Measurements from ENCODE around the gene CPNE7. TPM values are rescaled to one million over a fixed set of nuclear protein-coding genes. Genes with fewer than 3 reads are reported as not detected.
A peak's percentile ranks its signal among the peaks of the same experiment; 100 is the strongest.

Gene CPNE7
- total RNA-seq, 2 donors from 2014 or later = 0.18 to 8.9 TPM

DNA sequence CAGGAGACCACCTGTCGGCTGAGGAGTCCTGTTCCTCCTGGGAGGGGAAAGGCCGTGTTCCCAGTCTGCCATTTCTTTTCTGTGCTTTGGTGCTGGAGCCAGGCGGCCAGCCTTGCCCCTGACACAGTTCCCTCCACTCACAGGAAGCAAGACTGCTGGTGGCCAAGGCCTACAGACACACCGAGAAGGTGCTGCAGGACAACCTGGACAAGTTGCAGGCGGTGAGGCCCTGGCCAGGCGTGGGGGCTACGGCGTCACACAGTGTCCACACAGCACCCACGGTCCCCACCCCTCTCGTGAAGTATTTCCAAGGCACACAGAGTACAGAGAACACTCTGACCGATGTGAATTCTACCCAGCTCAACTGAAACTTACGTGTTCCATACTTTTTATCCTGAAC is 21.2 kb upstream of the CPNE7 start:
- TF ChIP-seq POLR2A (IDR thresholded peaks at IDR 0.05) (no peak), POLR2AphosphoS5 (IDR thresholded peaks at IDR 0.05) (no peak)
- TF ChIP-seq, protein P1, sequence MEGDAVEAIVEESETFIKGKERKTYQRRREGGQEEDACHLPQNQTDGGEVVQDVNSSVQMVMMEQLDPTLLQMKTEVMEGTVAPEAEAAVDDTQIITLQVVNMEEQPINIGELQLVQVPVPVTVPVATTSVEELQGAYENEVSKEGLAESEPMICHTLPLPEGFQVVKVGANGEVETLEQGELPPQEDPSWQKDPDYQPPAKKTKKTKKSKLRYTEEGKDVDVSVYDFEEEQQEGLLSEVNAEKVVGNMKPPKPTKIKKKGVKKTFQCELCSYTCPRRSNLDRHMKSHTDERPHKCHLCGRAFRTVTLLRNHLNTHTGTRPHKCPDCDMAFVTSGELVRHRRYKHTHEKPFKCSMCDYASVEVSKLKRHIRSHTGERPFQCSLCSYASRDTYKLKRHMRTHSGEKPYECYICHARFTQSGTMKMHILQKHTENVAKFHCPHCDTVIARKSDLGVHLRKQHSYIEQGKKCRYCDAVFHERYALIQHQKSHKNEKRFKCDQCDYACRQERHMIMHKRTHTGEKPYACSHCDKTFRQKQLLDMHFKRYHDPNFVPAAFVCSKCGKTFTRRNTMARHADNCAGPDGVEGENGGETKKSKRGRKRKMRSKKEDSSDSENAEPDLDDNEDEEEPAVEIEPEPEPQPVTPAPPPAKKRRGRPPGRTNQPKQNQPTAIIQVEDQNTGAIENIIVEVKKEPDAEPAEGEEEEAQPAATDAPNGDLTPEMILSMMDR (IDR thresholded peaks at IDR 0.05) = no peak
- intact Hi-C loops (cut with DNase I) = no loop called here
- H3K36me3 ChIP-seq = peaks cover 0 to 9% of the 10 kb centered on the region in 2 donors

DNA sequence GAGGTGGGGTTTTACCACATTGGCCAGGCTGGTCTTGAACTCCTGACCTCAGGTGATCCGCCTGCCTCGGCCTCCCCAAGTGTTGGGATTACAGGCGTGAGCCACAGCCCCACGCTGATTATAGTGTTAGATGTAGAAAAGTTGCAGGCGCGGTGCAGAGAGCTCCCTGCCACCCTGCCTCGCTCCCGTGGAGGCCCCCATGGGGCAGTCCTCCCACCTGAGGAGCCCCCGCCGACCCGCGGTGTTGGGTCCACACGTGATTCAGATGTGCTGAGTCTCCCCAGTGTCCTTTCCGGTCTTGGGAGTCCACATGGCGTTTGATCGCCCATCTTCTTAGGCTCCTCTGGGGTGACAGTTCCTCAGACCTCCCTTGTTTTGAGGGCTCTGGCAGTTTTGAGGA is 20.3 kb upstream of the CPNE7 start:
- Histone ChIP-seq H3K36me3 (peaks cover 0 to 6% of the 10 kb centered on the region in 2 donors), H3K27ac (no peak overlapping the region)
- intact Hi-C loops (cut with DNase I) = no loop called here

More for the DNA sequence above, 21.2 kb upstream of the CPNE7 start:
- no peaks in the 10 kb centered on the region for H3K4me1 ChIP-seq (replicated peaks)
- no peak for DNase-seq (ENCODE audit: low spot score)
- 87% methylated on average over 12 of the region's 12 CpGs for WGBS
- no peak overlapping the region for H3K4me3 ChIP-seq
- H3K27ac ChIP-seq = no peak overlapping the region
- H3K27me3 ChIP-seq (replicated peaks; ENCODE audit: insufficient read depth) = no peaks in the 10 kb centered on the region
- H3K9me3 ChIP-seq = no peaks in the 10 kb centered on the region

DNA sequence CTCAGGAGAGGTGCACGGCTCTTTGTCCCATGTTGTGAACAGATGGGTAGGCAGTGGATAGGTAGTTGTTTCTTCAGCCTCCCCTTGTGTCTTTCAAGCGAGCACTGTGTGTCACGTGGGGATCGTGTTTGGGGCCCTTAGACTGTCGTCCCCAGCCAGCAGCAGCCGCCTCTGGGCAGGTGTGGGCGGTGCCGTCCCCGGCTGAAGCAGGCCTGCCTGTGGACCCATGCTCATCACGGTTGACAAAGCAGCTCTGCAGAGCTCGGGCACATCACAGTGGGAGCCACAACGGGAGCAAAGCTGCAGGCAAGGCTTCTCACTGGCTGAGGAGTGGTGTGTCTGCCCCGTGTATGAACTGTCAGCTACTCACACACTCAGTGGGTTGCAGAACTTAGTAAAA is 19.8 kb upstream of the CPNE7 start:
- Histone ChIP-seq H3K9me3 (no peaks in the 10 kb centered on the region), H3K4me3 (no peak overlapping the region), H3K27ac (no peak overlapping the region), H3K4me1 (replicated peaks) (no peaks in the 10 kb centered on the region), H3K36me3 (peaks cover 0 to 6% of the 10 kb centered on the region in 2 donors), H3K27me3 (replicated peaks; ENCODE audit: insufficient read depth) (no peaks in the 10 kb centered on the region)
- intact Hi-C loops (cut with DNase I) = no loop called here
- no peak for TF ChIP-seq POLR2AphosphoS5 (IDR thresholded peaks at IDR 0.05)
- TF ChIP-seq, protein P1 (IDR thresholded peaks at IDR 0.05) = no peak
- no peak for TF ChIP-seq POLR2A (IDR thresholded peaks at IDR 0.05)
- DNase-seq (ENCODE audit: low spot score) = no peak
- WGBS = 90% methylated on average over 6 of the region's 13 CpGs

More for the DNA sequence above, 20.3 kb upstream of the CPNE7 start:
- Histone ChIP-seq H3K4me1 (replicated peaks) (no peaks in the 10 kb centered on the region), H3K9me3 (no peaks in the 10 kb centered on the region), H3K4me3 (no peak overlapping the region), H3K27me3 (replicated peaks; ENCODE audit: insufficient read depth) (no peaks in the 10 kb centered on the region)
- DNase-seq (ENCODE audit: low spot score) = no peak
- TF ChIP-seq POLR2A (IDR thresholded peaks at IDR 0.05) (no peak), POLR2AphosphoS5 (IDR thresholded peaks at IDR 0.05) (no peak)
- TF ChIP-seq, protein P1 (IDR thresholded peaks at IDR 0.05) = no peak
- WGBS = 94% methylated on average over 16 of the region's 16 CpGs

DNA sequence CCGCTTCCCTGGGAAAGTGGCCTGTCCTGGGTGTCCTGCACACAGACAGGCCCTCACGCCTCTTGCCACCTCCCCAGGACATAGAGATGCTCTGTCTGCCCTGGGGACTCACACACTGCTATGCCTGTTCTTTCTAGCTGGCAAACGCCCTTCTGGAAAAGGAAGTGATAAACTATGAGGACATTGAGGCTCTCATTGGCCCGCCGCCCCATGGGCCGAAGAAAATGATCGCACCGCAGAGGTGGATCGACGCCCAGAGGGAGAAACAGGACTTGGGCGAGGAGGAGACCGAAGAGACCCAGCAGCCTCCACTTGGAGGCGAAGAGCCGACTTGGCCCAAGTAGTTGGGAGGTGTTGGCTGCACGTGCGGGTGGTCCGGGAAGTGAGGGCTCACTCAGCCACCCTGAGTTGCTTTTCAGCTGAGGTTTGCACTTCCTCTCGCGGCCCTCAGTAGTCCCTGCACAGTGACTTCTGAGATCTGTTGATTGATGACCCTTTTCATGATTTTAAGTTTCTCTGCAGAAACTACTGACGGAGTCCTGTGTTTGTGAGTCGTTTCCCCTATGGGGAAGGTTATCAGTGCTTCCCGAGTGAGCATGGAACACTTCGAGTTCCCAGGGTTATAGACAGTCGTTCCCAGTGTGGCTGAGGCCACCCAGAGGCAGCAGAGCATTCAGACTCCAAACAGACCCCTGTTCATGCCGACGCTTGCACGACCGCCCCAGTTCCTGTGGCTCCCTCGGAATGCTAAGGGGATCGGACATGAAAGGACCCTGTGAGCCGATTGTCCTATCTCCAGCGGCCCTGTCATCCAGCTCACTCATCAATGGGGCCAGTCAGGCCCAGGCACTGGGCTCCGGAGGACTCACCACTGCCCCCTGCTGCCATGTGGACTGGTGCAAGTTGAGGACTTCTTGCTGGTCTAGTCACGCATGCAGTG is 18.5 kb upstream of the CPNE7 start:
- TF ChIP-seq POLR2AphosphoS5 (IDR thresholded peaks at IDR 0.05) (peak; percentile 42), POLR2A (IDR thresholded peaks at IDR 0.05) (no peak)
- TF ChIP-seq, protein P1 (IDR thresholded peaks at IDR 0.05) = peak in 3 of 4 experiments; percentile 61 to 75 (median 63)
- DNase-seq (ENCODE audit: low spot score) = peak; percentile 56
- H3K27me3 ChIP-seq (replicated peaks; ENCODE audit: insufficient read depth) = no peaks in the 10 kb centered on the region
- 56% methylated on average over 34 of the region's 34 CpGs for WGBS
- intact Hi-C loops (cut with DNase I) = no loop called here
- no peaks in the 10 kb centered on the region for H3K9me3 ChIP-seq
- H3K4me1 ChIP-seq (replicated peaks) = peaks cover 4% of the 10 kb centered on the region
- peaks cover 0 to 6% of the 10 kb centered on the region in 2 donors for H3K36me3 ChIP-seq
- H3K27ac ChIP-seq = no peak overlapping the region
- H3K4me3 ChIP-seq = no peak overlapping the region
